K562 (cell line): ENCODE data around the gene TSPAN15. TPM values are rescaled to one million over a fixed set of nuclear protein-coding genes. Genes with fewer than 3 reads are reported as not detected.

ENCODE experiments used
- ATAC-seq: fragments of 200-7000 bp; cut with Tn5 transposase; 3 replicates; pipeline ENCODE4 v1.9.1; 2020; ENCODE audit warnings: moderate library complexity
- BruUV-seq: library from RNA; stranded (reverse); fragments of 400-500 nt; replicated peaks from 2 replicates; lab custom pipeline; 2021; lab: Mats Ljungman, UMichigan
- CTCF ChIA-PET: fragments of 300-600 bp; formaldehyde crosslinking; extraction: SDS; loops from one replicate; lab custom pipeline; 2021; ENCODE audit warnings: low intra/inter-chr PET ratio; lab: Yijun Ruan, JAX
- POLR2A ChIA-PET: fragments of 300-600, 350-650 bp; sonication (Branson Sonifier 250); formaldehyde crosslinking; extraction: SDS; loops from one replicate; lab custom pipeline; 2021; ENCODE audit warnings: antibody characterized with exemption, inconsistent platforms; lab: Yijun Ruan, JAX
- DNase-seq, 4 experiments: peaks; one replicate each; pipeline versions ENCODE4 v3.0.0 to v3.0.0-alpha.2; 2011 to 2018; ENCODE audit warnings: low spot score in 3 of 4, mixed read lengths in 3 of 4; ENCODE audit errors: extremely low read depth in 1 of 4
- FAIRE-seq: peaks from 2 replicates; lab custom pipeline; 2011; peaks lifted over from hg19 to GRCh38; lab: Jason Lieb, UNC
- H2AFZ ChIP-seq: 2 replicates; pipeline ENCODE4 v1.6.0; 2011; ENCODE audit warnings: low read depth, low read length, control low read depth, inconsistent platforms
- H3K27ac ChIP-seq: fragments of 200-600 bp; 3 replicates; pipeline ENCODE4 v1.8.0; 2011; ENCODE audit warnings: low read depth, mild to moderate bottlenecking, control low read depth, inconsistent platforms, low read length, moderate library complexity, mixed read lengths; ENCODE audit errors: extremely low read depth
- H3K27me3 ChIP-seq, 2 experiments: fragments of 300-600 bp in 1 of 2; 2 replicates in 1 of 2; 3 replicates in 1 of 2; pipeline versions ENCODE4 v1.6.0 to v1.8.0; 2011; ENCODE audit warnings: inconsistent platforms in 2 of 2, low read length in 2 of 2, mild to moderate bottlenecking in 1 of 2, mixed read lengths in 1 of 2, moderate library complexity in 1 of 2; ENCODE audit not compliant: control insufficient read depth in 2 of 2, insufficient read depth in 2 of 2
- H3K36me3 ChIP-seq: fragments of 300-600 bp; 3 replicates; pipeline ENCODE4 v1.8.0; 2011; ENCODE audit warnings: mild to moderate bottlenecking, low read length, inconsistent platforms; ENCODE audit not compliant: control insufficient read depth, insufficient read depth
- H3K4me1 ChIP-seq, 2 experiments: fragments of 200-600 bp in 1 of 2; replicated peaks in 1 of 2; 2 replicates in 1 of 2; 3 replicates in 1 of 2; pipeline versions ENCODE4 v1.5.1 to v1.8.0; 2011; ENCODE audit warnings: inconsistent platforms in 2 of 2, low read length in 2 of 2, mild to moderate bottlenecking in 1 of 2, mixed read lengths in 1 of 2, moderate library complexity in 1 of 2; ENCODE audit not compliant: control insufficient read depth in 2 of 2, insufficient read depth in 2 of 2
- H3K4me2 ChIP-seq: 2 replicates; pipeline ENCODE4 v1.6.1; 2011; ENCODE audit warnings: low read length, control low read depth, inconsistent platforms, mixed read lengths; ENCODE audit not compliant: insufficient read depth
- H3K4me3 ChIP-seq: fragments of 200-600 bp; sonication (generic), shearing (Covaris generic); 2 replicates; pipeline ENCODE4 v1.5.1; 2016; ENCODE audit warnings: control low read depth, inconsistent platforms
- H3K79me2 ChIP-seq: fragments of 200-600 bp; 3 replicates; pipeline ENCODE4 v1.8.0; 2011; ENCODE audit warnings: low read length, inconsistent platforms; ENCODE audit not compliant: control insufficient read depth, insufficient read depth
- H3K9ac ChIP-seq, 2 experiments: 2 replicates each; pipeline versions ENCODE4 v1.6.0 to v1.6.1; 2011; ENCODE audit warnings: low read depth in 2 of 2, low read length in 2 of 2, control low read depth in 1 of 2, inconsistent platforms in 1 of 2, mild to moderate bottlenecking in 1 of 2, mixed read lengths in 1 of 2; ENCODE audit not compliant: insufficient read depth in 1 of 2
- H3K9me1 ChIP-seq: one replicate; pipeline ENCODE4 v1.6.0; 2011; ENCODE audit warnings: inconsistent platforms, mild to moderate bottlenecking, low read length, moderate library complexity; ENCODE audit not compliant: control insufficient read depth, insufficient read depth
- H3K9me3 ChIP-seq: replicated peaks from 2 replicates; pipeline ENCODE4 v1.5.1; 2011; ENCODE audit warnings: low read depth, low read length, inconsistent platforms; ENCODE audit not compliant: control insufficient read depth, insufficient read depth
- H4K20me1 ChIP-seq: replicated peaks from 2 replicates; pipeline ENCODE4 v1.6.1; 2011; ENCODE audit warnings: low read length, inconsistent platforms, mixed read lengths; ENCODE audit not compliant: control insufficient read depth, insufficient read depth
- DEAF1 ChIP-seq: fragments of 450-650 bp; formaldehyde crosslinking; IDR thresholded peaks from 2 replicates; pipeline ENCODE4 v1.4.0; 2020; ENCODE audit warnings: mild to moderate bottlenecking, moderate library complexity
- DMBX1 ChIP-seq: fragments of 250-450 bp; sonication (Bioruptor Pico); IDR thresholded peaks from 2 replicates; pipeline ENCODE4 v1.8.0; 2022; ENCODE audit warnings: inconsistent platforms, mild to moderate bottlenecking, moderate library complexity, borderline replicate concordance
- EGR1 ChIP-seq: fragments of 450-650 bp; conservative IDR thresholded peaks from 2 replicates; pipeline ENCODE4 v1.6.1; 2017; ENCODE audit warnings: mild to moderate bottlenecking
- HMG20B ChIP-seq: fragments of 250-450 bp; sonication (Bioruptor Pico); IDR thresholded peaks from 2 replicates; pipeline ENCODE4 v1.5.0; 2021; ENCODE audit warnings: mild to moderate bottlenecking
- KAT2B ChIP-seq: IDR thresholded peaks from one replicate; pipeline ENCODE4 v1.6.1; 2012; ENCODE audit warnings: low read depth, mild to moderate bottlenecking, control low read depth, inconsistent platforms, low read length, moderate library complexity
- PPARD ChIP-seq: fragments of 250-450 bp; sonication (Bioruptor Pico); IDR thresholded peaks from 2 replicates; pipeline ENCODE4 v1.8.0; 2022; ENCODE audit warnings: inconsistent platforms, mild to moderate bottlenecking, moderate library complexity
- TCF15 ChIP-seq: fragments of 250-450 bp; sonication (Bioruptor Pico); IDR thresholded peaks from 2 replicates; pipeline ENCODE4 v1.8.0; 2022; ENCODE audit warnings: moderate library complexity, mild to moderate bottlenecking, inconsistent platforms
- ZNF589 ChIP-seq: fragments of 200-800 bp; sonication (Bioruptor generic); IDR thresholded peaks from 2 replicates; pipeline ENCODE4 v1.6.1; 2016; ENCODE audit warnings: low read depth, missing genetic modification characterization, missing compliant biosample characterization
- ZNF655 ChIP-seq: fragments of 250-450 bp; sonication (Bioruptor Pico); IDR thresholded peaks from 2 replicates; pipeline ENCODE4 v1.5.0; 2021
- WGBS: fragments of 100-300 bp; shearing (Covaris generic); methylation state at CpG from one replicate; pipeline ENCODE4 v1.1.6; 2016; ENCODE audit warnings: low coverage, mixed read lengths; ENCODE audit not compliant: insufficient coverage; ENCODE audit errors: missing lambda C conversion rate; 5-methylcytosine and 5-hydroxymethylcytosine counted together
- in situ Hi-C: fragments of 300-500 bp; cut with MboI; formaldehyde crosslinking; loops from 4 replicates; pipeline ENCODE4 v1.15.0; 2018; ENCODE audit warnings: inconsistent platforms, mixed read lengths
- intact Hi-C: fragments of 100-400 bp; cut with micrococcal nuclease; formaldehyde crosslinking; loops from 2 replicates; pipeline ENCODE4 v1.14.2; 2022
- polyA plus RNA-seq, 8 experiments: library from polyadenylated mRNA; depleted of rRNA in 4 of 8; stranded (reverse) in 5 of 8; unstranded in 3 of 8; fragments of >200 nt; fragmentation: Nextera tagmentation in 2 of 8; fragmentation: Illumina TruSeq in 1 of 8; extraction: Ambion mirVana in 2 of 8; extraction: Trizol in 1 of 8; gene quantifications; 2 replicates each; pipeline versions ENCODE4 v1.2.1 to v1.2.3, GENCODE V29; 2011 to 2014; ENCODE audit warnings: inconsistent platforms in 1 of 8, missing spikeins in 1 of 8
- total RNA-seq, 7 experiments: library from RNA; depleted of rRNA in 6 of 7; stranded (reverse); fragments of >200 nt in 6 of 7; fragmentation: Illumina TruSeq in 2 of 7; extraction: Trizol in 2 of 7; gene quantifications; 2 replicates each; pipeline versions ENCODE4 v1.2.1 to v1.2.3, GENCODE V29; 2011 to 2021; ENCODE audit warnings: low replicate concordance in 1 of 7

TSPAN15 gene
- total and polyA plus RNA-seq, 9 of the 15 experiments (the other 6 are each of a cell fraction or from before 2014, with no cell fraction given) = 0.33 to 1.0 (median 0.45) TPM; not detected in 2

GRCh38 chr10:69497231-69497561, 45.9 kb downstream of the TSPAN15 start:
- Histone ChIP-seq H3K9ac (no peak overlapping the region), H3K4me2 (no peak overlapping the region), H3K4me1 (no peaks in the 10 kb centered on the region; a peak in 1 of 5 replicates), H3K27me3 (peaks cover 23 to 78% of the 10 kb centered on the region in 2 experiments), H3K36me3 (no peaks in the 10 kb centered on the region), H2AFZ (no peak overlapping the region), H3K9me3 (no peaks in the 10 kb centered on the region), H3K27ac (no peak overlapping the region)
- in situ Hi-C loops = no loop called here
- no peak for TF ChIP-seq KAT2B
- no peak for TF ChIP-seq PPARD (CRISPR knock-in tag)
- TF ChIP-seq ZNF655 (CRISPR knock-in tag) = no peak
- TF ChIP-seq EGR1 = no peak
- no peak for TF ChIP-seq DMBX1
- TF ChIP-seq ZNF589 (CRISPR knock-in tag) = no peak
- TF ChIP-seq HMG20B = no peak
- no peak for TF ChIP-seq TCF15 (CRISPR knock-in tag)
- TF ChIP-seq DEAF1 = no peak
- TF ChIP-seq, all 486 proteins: peak for 0
- CTCF ChIA-PET = no interaction called here
- intact Hi-C loops = no loop called here
- Histone ChIP-seq H4K20me1 (peaks cover 12% of the 10 kb centered on the region), H3K4me3 (no peak overlapping the region), H3K79me2 (no peaks in the 10 kb centered on the region), H3K9me1 (no peaks in the 10 kb centered on the region)
- POLR2A ChIA-PET = interaction anchor here (0.7 kb wide), 1 partner anchor 10 kb away, joined by 3 read pairs; no protein-coding TSS in a partner anchor
- BruUV-seq = no TSS peak
- WGBS = 3% methylated on average over 5 of the region's 5 CpGs
- no peak for ATAC-seq
- no peak for DNase-seq
- no peak for FAIRE-seq
